Measurements from ENCODE around the gene TMEM30A. TPM values are rescaled to one million over a fixed set of nuclear protein-coding genes. Genes with fewer than 3 reads are reported as not detected.

Gene TMEM30A
- total RNA-seq (2022; extraction: Qiagen RNA extraction): 28.7 to 40.0 TPM (median 38.3 TPM) in 5 replicates

GRCh38 chr6:75284632-75285282 lies at the start of gene TMEM30A:
Gene TMEM30A, minus strand, starts transcription at chr6:75284792. Its CDS starts 154 bp downstream, at chr6:75284638.

GRCh38 chr6:75243333-75244062 lies 41.1 kb downstream of the TMEM30A start, which contains the start of gene COX7A2:
Gene COX7A2, minus strand, starts transcription at chr6:75243801. Its CDS starts 67 bp downstream, at chr6:75243734.

GRCh38 chr6:75205776-75206575 lies 78.6 kb downstream of the TMEM30A start, which contains the start of gene COL12A1:
Gene COL12A1, minus strand, starts transcription at chr6:75206053. Its CDS starts 3,261 bp downstream, at chr6:75202792.

Other genes starting within 250 kb of the TMEM30A start
- gene COL12A1, start 78.7 kb downstream of the TMEM30A start, total RNA-seq (2022; extraction: Qiagen RNA extraction): 3.9 to 6.2 TPM (median 4.8 TPM) in 5 replicates
- gene COX7A2, start 41.0 kb downstream of the TMEM30A start, total RNA-seq (2022; extraction: Qiagen RNA extraction): 250 to 306 TPM (median 267 TPM) in 5 replicates
- gene FILIP1, start 209.0 kb upstream of the TMEM30A start, total RNA-seq (2022; extraction: Qiagen RNA extraction): 0.17 to 0.48 TPM (median 0.28 TPM) in 5 replicates

Data from A549 treated with AZD2906 at 1 μM for 4 hours (cell line).